ENCODE measurements around the gene MYO1B. TPM values are rescaled to one million over a fixed set of nuclear protein-coding genes. Genes with fewer than 3 reads are reported as not detected.

The MYO1B gene
- polyA plus RNA-seq, 6 donors from 2014 or later = 4.6 to 25.4 (median 13.1) TPM

DNA sequence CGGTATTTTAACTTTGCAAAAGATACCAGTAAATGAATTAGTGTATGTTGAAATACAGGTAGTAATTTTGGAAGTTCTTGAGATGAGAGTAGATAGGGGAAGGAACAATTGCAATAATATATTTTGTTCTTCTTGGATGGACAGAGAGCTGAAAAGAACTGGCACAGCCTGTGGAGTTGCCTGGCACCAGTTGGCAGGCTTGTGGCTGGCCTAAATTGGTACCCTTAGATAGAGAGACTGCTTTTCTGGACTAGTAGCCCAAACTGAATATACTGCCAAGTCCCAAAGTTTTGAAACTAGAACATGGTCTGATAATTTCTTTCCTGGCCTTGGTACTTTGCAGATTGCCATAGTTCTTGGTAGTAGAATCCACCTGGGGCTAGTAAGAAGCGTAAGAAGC is 26.9 kb downstream of the MYO1B start:
- Mint-ChIP-seq H3K36me3 (no peaks in the 10 kb centered on the region), H3K4me3 (peak overlapping the region in 5 of 8 donors; percentile 35 to 84 (median 59)), H3K27me3 (no peaks in the 10 kb centered on the region), H3K4me1 (peaks cover 50 to 79% (median 60%) of the 10 kb centered on the region in 3 donors), H3K27ac (peak overlapping the region in 5 of 6 donors; percentile 18 to 66 (median 55)), H3K9me3 (no peaks in the 10 kb centered on the region)
- ATAC-seq (ENCODE audit: low read depth in 2 of 2) (no peak), DNase-seq (no peak)

DNA sequence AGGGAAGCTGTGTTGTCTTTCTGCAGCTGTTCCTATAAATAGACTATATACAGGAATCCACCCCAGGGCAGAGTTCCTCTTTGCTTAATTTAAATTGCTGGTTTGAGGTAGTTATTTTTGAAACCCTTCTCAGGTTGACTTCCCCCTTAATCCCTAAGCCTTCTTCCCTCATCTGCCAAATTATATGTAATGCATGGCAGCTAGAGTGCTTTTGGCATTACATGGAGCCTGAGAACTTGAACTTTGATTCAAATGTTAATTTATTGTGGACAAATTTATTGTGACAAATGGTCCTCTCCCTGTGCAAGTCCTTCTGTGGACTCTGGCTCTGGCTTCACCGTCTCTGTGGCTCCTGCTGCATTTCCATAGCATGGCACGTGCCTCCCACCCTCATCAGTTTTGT is 29.2 kb downstream of the MYO1B start:
- H3K27ac Mint-ChIP-seq = peak overlapping the region; percentile 31 to 95 (median 85)
- H3K4me3 Mint-ChIP-seq = peak overlapping the region; percentile 70 to 89 (median 84)
- H3K27me3 Mint-ChIP-seq = no peaks in the 10 kb centered on the region
- ATAC-seq (ENCODE audit: low read depth in 2 of 2) (peak; percentile 95 to 97), DNase-seq (peak; percentile 58)
- H3K9me3 Mint-ChIP-seq = no peaks in the 10 kb centered on the region
- H3K4me1 Mint-ChIP-seq = peaks cover 60 to 86% (median 70%) of the 10 kb centered on the region in 3 donors
- no peaks in the 10 kb centered on the region for H3K36me3 Mint-ChIP-seq

DNA sequence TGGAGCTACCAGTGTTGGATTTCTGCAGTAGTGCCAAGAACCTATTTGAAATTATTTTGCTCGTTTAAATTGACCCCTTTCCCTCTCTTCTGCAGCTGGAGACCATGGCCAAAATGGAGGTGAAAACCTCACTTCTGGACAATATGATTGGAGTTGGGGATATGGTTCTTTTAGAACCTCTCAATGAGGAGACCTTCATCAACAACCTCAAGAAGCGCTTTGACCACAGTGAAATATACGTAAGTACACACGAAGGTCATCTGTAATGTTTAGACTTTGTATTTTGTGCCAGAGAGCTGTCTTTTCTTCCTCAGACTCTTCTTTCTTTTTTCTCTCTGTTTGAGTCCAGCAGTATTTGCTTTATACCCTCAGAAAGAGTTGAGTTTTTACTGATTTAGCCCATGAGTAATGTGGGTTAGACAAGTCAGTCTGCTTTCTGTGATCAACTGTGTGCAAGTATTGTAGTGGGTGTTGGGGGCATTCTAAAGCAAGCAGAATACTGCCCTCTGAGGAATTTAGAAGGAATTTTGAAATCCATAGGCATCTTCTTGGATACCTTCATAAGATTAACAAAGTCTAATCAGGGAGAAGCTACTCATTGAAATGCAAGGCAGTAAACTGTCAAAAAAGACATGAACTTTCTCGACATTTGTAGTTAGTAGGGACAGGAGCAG is 31.7 kb downstream of the MYO1B start:
- peaks cover 7 to 11% of the 10 kb centered on the region in 2 donors for H3K36me3 Mint-ChIP-seq
- DNase-seq (no peak), ATAC-seq (ENCODE audit: low read depth in 2 of 2) (no peak)
- H3K27me3 Mint-ChIP-seq = no peaks in the 10 kb centered on the region
- peaks cover 53 to 75% (median 64%) of the 10 kb centered on the region in 3 donors for H3K4me1 Mint-ChIP-seq
- peak overlapping the region in 1 of 8 donors; percentile 68 for H3K4me3 Mint-ChIP-seq
- no peaks in the 10 kb centered on the region for H3K9me3 Mint-ChIP-seq
- no peak overlapping the region for H3K27ac Mint-ChIP-seq

DNA sequence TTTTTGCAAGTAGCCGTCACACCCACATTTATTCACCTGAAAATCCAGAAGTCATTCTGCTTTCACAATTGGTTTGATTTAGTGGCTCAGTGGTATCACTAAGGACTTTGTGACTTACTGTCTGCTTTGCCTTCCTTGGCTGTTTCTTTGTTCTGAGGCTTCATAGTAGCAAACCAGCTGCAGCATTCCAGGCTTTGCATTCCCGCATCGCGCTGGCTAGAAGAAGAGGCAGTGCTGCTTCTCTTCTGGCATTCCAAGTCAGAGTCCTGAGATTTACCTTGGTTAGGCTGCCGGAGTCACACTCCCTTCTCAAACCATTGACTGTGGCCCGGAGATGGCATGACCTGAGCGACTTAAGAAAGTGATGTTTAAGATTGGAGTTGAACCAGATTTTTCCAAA is 35.1 kb downstream of the MYO1B start:
- no peaks in the 10 kb centered on the region for H3K27me3 Mint-ChIP-seq
- peak overlapping the region in 2 of 6 donors; percentile 20 to 56 for H3K27ac Mint-ChIP-seq
- DNase-seq = no peak
- H3K4me1 Mint-ChIP-seq = peaks cover 34 to 49% (median 44%) of the 10 kb centered on the region in 3 donors
- peaks cover 7 to 11% of the 10 kb centered on the region in 2 donors for H3K36me3 Mint-ChIP-seq
- no peak for ATAC-seq (ENCODE audit: low read depth in 2 of 2)
- no peaks in the 10 kb centered on the region for H3K9me3 Mint-ChIP-seq
- no peak overlapping the region for H3K4me3 Mint-ChIP-seq

DNA sequence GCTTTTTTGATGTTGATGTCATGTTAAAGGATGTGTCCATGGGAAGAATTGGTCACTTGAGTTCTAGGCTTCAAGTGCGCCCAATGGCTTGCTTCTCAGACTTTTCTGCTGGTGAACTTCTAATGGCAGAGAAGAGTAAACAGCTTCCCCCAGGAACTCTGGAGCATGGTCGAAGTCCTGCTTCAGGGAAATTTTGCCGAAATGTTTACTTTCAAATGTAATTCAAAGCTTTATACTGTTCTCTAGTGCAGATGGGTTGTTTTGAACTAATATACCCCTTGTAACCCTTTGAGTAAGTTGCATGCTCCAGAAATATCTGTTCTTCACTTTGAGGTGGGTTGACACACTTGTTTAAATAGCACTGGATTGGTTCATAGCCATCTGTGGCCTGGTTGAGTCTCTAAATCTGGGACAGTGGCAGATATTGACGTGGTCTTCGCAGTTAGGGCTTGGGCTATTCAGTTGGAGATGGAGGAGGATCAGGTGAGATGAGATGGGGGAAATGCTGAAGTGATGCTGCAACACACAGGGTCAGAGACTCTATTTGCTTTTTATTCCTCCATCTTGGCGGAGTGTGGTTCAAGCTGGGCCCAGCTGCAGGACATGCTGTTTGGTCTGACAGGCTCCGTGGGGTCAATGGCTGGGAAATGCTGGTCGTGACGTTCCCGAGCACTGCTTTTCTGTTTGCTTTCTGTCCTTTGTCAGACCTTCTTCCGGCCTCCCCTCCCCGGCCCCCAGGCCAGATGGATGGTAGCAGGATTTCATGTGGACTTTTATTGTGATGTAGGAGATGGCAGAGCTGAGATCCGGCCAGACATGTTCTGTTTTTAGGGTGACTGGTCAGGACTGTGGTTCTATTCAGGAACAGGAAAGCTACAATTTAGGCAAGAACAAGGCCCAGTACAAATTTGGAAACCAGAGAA is 35.9 kb downstream of the MYO1B start:
- Mint-ChIP-seq H3K27ac (peak overlapping the region in 3 of 6 donors; percentile 20 to 52 (median 34)), H3K4me1 (peaks cover 26 to 42% (median 36%) of the 10 kb centered on the region in 3 donors), H3K27me3 (no peaks in the 10 kb centered on the region), H3K4me3 (no peak overlapping the region), H3K9me3 (no peaks in the 10 kb centered on the region), H3K36me3 (peaks cover 7 to 11% of the 10 kb centered on the region in 2 donors)
- ATAC-seq (ENCODE audit: low read depth in 2 of 2) (no peak), DNase-seq (no peak)

DNA sequence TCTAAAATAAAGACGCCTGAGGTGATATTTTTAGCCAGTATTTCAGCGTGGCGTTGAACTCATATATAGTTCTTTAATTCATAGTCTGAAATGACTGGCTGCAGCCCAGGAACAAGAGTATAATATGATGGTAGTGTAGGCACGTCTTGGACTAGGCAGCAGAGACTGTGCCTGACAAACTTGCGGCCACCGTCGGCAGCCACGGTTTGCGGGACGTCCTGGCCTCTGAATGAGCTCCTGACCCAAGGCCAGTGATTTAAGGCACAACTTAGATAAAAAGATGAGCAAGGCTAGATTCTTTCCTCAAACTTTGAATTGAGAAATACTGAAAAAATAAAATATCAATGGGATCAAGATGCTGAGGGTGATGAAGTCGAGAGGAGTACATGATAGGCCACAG is 40.0 kb downstream of the MYO1B start:
- Mint-ChIP-seq H3K4me1 (peaks cover 7 to 17% (median 14%) of the 10 kb centered on the region in 3 donors), H3K36me3 (peaks cover 7 to 10% of the 10 kb centered on the region in 2 donors), H3K9me3 (no peaks in the 10 kb centered on the region), H3K4me3 (peak overlapping the region in 1 of 8 donors; percentile 26), H3K27me3 (no peaks in the 10 kb centered on the region), H3K27ac (no peak overlapping the region)
- DNase-seq (no peak), ATAC-seq (ENCODE audit: low read depth in 2 of 2) (no peak)

DNA sequence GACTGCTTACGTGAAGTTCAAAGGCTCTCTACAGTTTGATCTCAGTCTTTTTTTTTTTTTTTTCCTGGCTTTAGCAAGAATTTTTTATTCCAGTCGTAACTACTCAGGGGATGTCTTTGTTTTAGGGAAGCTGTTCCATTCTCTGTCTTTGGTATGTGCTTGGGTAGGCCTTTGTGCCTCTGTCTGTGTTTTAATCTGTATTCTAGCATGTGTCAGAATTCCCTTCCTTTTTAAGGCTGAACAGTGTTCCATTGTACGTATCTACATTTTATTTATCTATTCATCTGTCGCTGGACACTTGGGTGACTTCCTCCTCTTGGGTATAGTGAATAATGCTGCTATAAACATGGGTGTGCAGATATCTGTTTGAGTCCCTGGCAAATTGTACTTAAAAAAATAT is 42.6 kb downstream of the MYO1B start:
- no peak overlapping the region for H3K27ac Mint-ChIP-seq
- no peak overlapping the region for H3K4me3 Mint-ChIP-seq
- DNase-seq (no peak), ATAC-seq (ENCODE audit: low read depth in 2 of 2) (no peak)
- H3K36me3 Mint-ChIP-seq = no peaks in the 10 kb centered on the region
- no peaks in the 10 kb centered on the region for H3K27me3 Mint-ChIP-seq
- H3K9me3 Mint-ChIP-seq = no peaks in the 10 kb centered on the region
- H3K4me1 Mint-ChIP-seq = peaks cover 12 to 32% (median 23%) of the 10 kb centered on the region in 3 donors

DNA sequence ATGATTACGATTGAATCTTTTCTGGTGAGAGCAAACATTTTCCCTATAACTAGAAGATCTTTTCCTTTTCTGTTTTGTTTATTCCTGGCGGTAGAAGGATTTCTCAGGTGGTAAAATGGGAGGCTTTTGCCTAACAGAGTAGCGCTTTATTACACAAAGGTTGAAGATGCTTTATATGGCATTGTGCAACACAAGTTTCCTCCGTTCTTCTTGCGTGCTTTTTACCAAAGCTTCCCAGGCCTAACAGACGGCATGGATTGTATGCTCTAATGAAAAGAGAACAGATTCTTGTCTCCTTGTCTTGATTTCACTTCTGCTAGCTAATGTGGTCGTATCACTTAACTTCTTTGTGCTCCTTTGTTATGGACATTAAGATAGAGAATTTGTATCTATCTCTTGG is 43.8 kb downstream of the MYO1B start:
- no peak overlapping the region for H3K4me3 Mint-ChIP-seq
- H3K36me3 Mint-ChIP-seq = no peaks in the 10 kb centered on the region
- no peaks in the 10 kb centered on the region for H3K9me3 Mint-ChIP-seq
- no peak overlapping the region for H3K27ac Mint-ChIP-seq
- no peak for ATAC-seq (ENCODE audit: low read depth in 2 of 2)
- H3K27me3 Mint-ChIP-seq = no peaks in the 10 kb centered on the region
- peaks cover 8 to 33% (median 18%) of the 10 kb centered on the region in 3 donors for H3K4me1 Mint-ChIP-seq
- no peak for DNase-seq

DNA sequence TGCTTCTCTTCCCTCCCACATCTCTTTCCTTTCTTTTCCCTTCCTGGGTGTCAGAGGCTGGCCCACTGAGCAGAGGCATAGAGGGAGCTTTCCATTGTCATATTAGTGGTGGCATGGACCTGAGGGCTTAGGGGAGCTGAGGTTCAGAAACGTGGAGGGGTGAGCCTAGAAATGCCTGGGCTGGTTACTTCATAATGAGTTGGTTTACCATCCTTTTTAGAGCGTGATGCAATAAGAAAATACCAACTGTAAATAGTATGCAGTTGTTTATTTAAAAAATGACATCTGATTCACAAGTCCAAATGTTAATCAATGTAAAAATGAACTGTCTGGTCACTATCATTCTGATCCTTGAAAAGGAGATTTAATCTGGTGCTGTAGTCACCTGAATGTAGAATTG is 46.3 kb downstream of the MYO1B start:
- H3K9me3 Mint-ChIP-seq = no peaks in the 10 kb centered on the region
- H3K27me3 Mint-ChIP-seq = no peaks in the 10 kb centered on the region
- no peak for ATAC-seq (ENCODE audit: low read depth in 2 of 2)
- peaks cover 12 to 32% (median 16%) of the 10 kb centered on the region in 3 donors for H3K4me1 Mint-ChIP-seq
- H3K36me3 Mint-ChIP-seq = no peaks in the 10 kb centered on the region
- H3K27ac Mint-ChIP-seq = peak overlapping the region in 4 of 6 donors; percentile 15 to 61 (median 32)
- peak overlapping the region in 1 of 8 donors; percentile 37 for H3K4me3 Mint-ChIP-seq
- DNase-seq = no peak

DNA sequence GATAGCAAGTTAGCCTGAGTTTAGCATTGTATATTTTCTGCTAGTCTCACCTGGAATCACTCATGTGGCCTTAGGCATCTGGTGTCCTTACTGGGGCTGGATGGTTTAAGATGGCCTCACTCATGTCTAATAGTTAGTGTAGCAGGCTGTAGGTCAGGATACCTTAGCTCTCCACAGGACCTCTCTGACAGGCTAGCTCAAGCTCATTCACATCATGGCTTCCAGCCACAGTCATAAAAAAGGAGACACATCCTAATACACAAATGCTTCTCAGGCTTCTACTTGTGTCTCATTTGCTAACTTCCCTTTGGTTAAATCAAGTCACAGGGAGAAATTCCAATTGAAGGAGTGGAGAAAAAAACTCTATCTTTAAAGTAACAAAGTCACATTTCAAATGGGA is 47.7 kb downstream of the MYO1B start:
- Mint-ChIP-seq H3K27me3 (no peaks in the 10 kb centered on the region), H3K27ac (no peak overlapping the region), H3K4me1 (peaks cover 16 to 32% (median 17%) of the 10 kb centered on the region in 3 donors), H3K36me3 (no peaks in the 10 kb centered on the region), H3K4me3 (no peak overlapping the region), H3K9me3 (no peaks in the 10 kb centered on the region)
- no peak for ATAC-seq (ENCODE audit: low read depth in 2 of 2)
- no peak for DNase-seq

DNA sequence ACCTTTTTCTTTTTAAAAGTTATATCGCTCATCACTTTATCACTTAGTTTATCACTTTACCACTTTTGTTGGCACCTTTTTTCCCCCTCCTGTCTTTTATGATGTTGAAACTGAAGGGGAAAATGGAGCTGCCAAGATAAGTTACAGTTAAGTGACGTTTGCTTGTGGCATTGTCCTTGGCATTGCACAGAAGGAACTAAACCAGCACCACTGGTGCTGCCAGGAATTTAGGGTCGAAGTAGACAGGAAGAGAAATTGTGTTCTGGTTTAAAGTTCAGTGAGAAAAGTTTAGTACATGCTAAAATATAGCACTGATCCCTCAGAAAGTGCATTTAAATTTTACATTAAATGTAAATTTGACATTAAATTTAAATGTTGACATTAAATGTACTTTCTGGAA is 49.9 kb downstream of the MYO1B start:
- Mint-ChIP-seq H3K36me3 (no peaks in the 10 kb centered on the region), H3K27ac (no peak overlapping the region), H3K4me3 (no peak overlapping the region), H3K4me1 (peaks cover 16 to 30% (median 17%) of the 10 kb centered on the region in 3 donors), H3K9me3 (no peaks in the 10 kb centered on the region), H3K27me3 (no peaks in the 10 kb centered on the region)
- ATAC-seq (ENCODE audit: low read depth in 2 of 2) = no peak
- DNase-seq = no peak

DNA sequence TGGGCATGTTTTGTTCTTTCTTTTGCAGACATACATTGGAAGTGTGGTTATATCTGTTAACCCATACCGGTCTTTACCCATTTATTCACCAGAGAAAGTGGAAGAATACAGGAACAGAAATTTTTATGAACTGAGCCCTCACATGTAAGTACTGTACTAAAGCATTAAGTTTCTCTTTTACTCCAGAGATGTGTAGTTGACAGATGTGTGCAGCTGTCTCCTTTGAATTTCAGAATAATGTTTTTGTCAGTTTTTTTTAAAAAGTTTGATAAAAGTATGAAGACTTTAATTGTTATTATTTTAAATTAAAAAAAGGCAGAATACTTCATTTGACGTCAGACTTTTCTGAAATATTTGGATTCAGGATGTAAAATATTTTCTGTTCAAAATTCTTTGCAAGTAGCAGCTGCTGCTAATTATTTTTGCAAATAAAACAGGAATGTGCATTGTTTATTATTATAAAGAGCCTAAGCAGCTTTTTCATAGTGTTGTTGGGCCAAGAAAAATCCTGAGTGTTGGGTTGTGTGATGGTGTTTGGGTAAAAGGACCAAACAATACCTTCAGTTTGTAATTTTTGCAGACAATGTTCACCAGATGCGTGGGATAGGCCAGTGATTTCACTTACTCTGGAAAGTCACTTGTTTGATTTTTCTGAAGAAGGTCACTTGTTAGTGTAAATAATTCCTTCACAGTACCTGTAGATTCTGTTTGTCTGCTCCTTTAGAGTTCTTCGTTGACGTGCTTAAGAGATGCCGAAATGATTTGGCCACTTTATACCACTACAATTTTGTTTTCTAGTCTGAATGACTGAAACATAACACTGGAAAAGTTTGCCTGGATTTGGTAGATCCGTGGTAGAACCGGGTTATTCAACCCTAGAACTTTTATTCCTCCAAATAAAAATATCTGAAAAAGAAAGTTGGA is 51.1 kb downstream of the MYO1B start:
- H3K9me3 Mint-ChIP-seq = no peaks in the 10 kb centered on the region

DNA sequence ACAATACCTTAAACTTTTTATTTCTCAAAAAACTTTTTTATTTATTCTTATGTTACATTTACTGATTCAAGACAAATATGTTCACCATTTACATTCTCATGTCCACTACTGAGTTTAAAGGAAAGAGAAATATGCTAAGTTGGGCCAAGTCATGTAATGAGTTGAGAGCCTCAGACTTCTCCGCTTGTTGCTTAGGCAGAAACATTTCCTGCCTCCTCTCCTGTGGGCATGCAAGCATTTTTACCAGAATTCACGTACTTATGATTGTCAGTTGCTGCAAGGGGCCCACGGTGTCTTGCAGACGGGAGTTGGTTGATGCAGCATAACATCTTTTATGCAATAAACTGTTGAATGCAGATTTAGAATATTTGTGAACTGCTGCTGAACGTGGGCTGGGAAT is 51.8 kb downstream of the MYO1B start:
- H3K27me3 Mint-ChIP-seq = no peaks in the 10 kb centered on the region
- DNase-seq (no peak), ATAC-seq (ENCODE audit: low read depth in 2 of 2) (no peak)
- H3K9me3 Mint-ChIP-seq = no peaks in the 10 kb centered on the region
- no peak overlapping the region for H3K27ac Mint-ChIP-seq
- no peak overlapping the region for H3K4me3 Mint-ChIP-seq
- H3K4me1 Mint-ChIP-seq = peaks cover 3 to 19% (median 11%) of the 10 kb centered on the region in 3 donors
- H3K36me3 Mint-ChIP-seq = no peaks in the 10 kb centered on the region

More for the DNA sequence above, 51.1 kb downstream of the MYO1B start:
- Mint-ChIP-seq H3K4me3 (no peak overlapping the region), H3K27ac (no peak overlapping the region), H3K27me3 (no peaks in the 10 kb centered on the region), H3K36me3 (no peaks in the 10 kb centered on the region), H3K4me1 (peaks cover 7 to 22% (median 14%) of the 10 kb centered on the region in 3 donors)
- ATAC-seq (ENCODE audit: low read depth in 2 of 2) = no peak
- DNase-seq = no peak
